GM19099 (cell line): ENCODE results near the gene C1orf232.

Experiments used
- POLR2A ChIP-seq: IDR thresholded peaks from 3 replicates; pipeline ENCODE4 v1.6.1; 2011; ENCODE audit warnings: low read depth; ENCODE audit not compliant: insufficient read length; ENCODE audit errors: extremely low read depth

C1orf232 gene

DNA sequence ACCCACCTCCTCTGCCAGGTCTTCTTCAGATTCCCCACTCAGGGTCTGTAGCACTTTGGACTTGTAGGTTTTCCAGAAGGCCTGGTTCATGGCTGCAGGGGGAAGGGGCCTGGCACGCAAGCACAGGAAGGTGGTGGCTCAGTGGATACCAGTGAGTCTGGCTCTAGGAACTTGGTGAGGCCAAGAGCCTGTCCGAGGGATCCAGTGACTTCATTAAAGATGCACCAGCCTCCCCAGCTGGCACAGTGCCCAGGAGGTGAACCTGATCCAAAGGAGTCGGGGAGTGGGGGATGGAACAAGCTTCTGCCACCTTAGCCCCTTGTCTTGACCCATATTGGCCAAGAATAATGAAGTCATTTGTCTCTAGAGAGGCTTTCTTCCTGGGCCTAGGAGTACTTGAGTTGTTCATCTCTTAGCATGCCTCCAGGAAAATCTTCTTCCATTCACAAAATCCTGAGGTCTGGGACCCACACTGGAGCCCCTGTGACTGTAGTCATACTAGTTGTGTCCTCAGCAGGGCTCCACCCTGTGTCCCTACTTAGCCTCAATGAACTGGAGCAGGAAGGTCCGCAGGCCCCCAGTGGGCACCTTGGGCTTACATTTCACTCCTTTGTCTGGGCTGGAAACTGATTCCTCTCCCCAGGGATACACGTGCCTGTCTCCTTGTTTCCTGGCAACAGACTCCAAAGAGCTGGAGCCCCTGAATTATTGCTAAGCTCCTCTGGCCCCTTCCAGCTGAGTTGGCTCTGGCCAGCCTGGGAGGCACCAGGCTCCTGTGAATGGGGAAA, at the start of gene C1orf232:
Gene C1orf232, minus strand, starts transcription at position 554 of the 788 bp plus-strand sequence. Its CDS starts 464 bp downstream, at position 90.
- TF ChIP-seq POLR2A = no peak

GRCh38 chr1:26215246-26215645, 46.5 kb upstream of the C1orf232 start:
- no peak for TF ChIP-seq POLR2A

GRCh38 chr1:26213335-26213905, 44.7 kb upstream of the C1orf232 start:
- no peak for TF ChIP-seq POLR2A

DNA sequence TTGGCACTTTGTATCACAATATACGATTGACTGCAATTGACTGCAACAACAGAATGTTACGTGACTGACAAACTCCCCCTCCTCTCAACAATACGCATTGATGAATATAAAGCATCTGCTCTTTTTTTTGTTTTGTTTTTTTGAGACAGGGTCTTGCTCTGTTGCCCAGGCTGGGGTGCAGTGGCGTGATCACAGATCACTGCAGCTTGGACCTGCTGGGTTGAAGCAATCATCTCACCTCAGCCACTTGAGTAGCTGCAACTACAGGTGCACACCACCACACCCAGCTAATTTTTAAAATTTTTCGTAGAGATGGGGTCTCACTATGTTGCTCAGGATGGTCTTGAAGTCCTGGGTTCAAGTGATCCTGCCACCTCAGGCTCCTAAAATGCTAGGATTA, 44.0 kb upstream of the C1orf232 start:
- TF ChIP-seq POLR2A = no peak

DNA sequence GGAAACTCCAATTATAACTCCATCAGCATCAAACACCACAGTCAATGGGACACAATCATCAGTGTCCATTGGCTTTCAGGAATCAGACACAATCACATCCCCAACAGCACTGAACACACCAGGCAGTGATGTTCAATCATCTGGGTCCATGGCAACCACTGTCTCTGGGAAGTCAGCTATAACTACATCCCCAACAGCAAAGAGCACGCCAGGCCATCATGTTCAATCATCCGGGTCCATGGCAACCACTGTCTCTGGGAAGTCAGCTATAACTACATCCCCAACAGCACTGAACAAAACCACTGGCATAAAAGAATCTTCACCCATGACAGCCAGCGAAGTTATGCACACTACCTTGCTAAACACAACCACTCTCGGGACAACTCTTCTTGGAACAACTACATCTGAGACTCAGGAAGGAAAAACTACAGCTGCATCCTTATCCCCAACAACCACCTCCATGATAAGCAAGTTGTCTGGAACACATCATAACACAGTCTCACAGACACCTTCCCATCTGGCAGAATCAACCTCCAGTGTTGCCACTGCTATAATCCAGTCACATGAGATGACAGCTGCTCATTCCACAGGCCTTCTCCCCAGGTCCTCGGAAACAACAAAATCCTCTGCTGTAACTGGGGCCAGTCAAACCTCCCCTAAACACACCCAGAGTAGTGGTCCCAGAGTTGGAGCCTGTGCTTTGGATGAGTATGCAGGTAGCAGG, 41.5 kb upstream of the C1orf232 start:
- no peak for TF ChIP-seq POLR2A

GRCh38 chr1:26203642-26204318, 35.0 kb upstream of the C1orf232 start:
- no peak for TF ChIP-seq POLR2A

GRCh38 chr1:26200413-26200812, 31.6 kb upstream of the C1orf232 start:
- no peak for TF ChIP-seq POLR2A

- TF ChIP-seq POLR2A = no peak
Measured at GRCh38 chr1:26197813-26198212, 29.1 kb upstream of the C1orf232 start.

- no peak for TF ChIP-seq POLR2A
Measured at GRCh38 chr1:26197301-26197700, 28.5 kb upstream of the C1orf232 start.

DNA sequence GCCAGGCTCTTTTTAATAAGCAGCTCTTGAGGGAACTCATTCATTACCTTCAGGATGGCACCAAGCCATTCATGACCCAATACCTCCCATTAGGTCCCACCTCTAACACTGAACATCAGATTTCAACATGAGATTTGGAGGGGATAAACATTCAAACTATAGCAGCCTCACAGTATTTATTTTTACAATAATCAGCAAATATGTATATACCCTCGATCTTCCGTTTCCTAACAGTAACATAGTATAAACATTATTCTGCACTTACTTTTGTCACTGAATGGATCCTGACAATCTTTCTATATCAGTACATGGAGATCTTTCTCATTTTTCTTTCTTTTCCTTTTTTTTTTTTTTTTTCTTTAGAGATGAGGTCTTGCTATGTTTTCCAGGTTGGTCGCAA, 27.0 kb upstream of the C1orf232 start:
- no peak for TF ChIP-seq POLR2A

- TF ChIP-seq POLR2A = no peak
Measured at GRCh38 chr1:26191739-26192138, 23.0 kb upstream of the C1orf232 start.

GRCh38 chr1:26190373-26190987, 21.7 kb upstream of the C1orf232 start, which contains the start of gene CATSPER4:
CATSPER4 (plus strand) TSS chr1:26190602; CDS start chr1:26190628, 26 bp downstream.
- no peak for TF ChIP-seq POLR2A

DNA sequence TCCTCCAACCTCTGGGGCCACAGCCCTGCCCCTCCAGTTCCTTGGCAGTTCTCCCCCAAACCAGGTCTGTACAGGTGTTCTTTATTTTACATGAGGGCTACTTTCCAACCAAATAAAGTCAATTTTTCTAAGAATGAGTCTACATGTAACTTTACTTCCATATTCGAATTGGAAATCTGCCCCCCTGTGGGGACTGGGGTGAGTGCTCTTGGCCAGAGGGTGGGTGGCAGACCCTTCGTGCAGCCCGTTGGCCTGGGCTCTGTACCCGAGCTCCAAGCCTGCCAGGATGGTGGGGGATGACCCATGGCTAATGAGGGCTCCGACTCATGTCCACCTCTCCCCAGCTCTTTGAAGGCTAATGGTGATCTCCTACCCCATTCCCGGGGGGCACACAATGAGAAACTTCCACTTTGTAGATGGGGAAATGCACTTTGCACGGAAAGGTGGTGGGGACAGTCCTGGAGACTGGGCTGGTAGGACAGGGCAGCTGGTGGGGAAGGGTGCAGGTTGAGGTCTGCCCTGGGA, 21.1 kb upstream of the C1orf232 start:
- no peak for TF ChIP-seq POLR2A

- TF ChIP-seq POLR2A = no peak
Measured at GRCh38 chr1:26189331-26189730, 20.6 kb upstream of the C1orf232 start.
